Iris pigment epithelial cell (primary cell): ENCODE results near the gene BRWD1.

Source experiments
- DNase-seq: peaks from one replicate; pipeline ENCODE4 v3.0.0-alpha.2; 2011; ENCODE audit warnings: low read depth

Gene BRWD1

GRCh38 chr21:39134288-39134810, 179.1 kb downstream of the BRWD1 start:
- DNase-seq = no peak
